HEK293 (cell line): ENCODE data around the gene GPR63.

Source experiments
- CTCF ChIA-PET: fragments of 350-600 bp; formaldehyde crosslinking; extraction: SDS; loops from one replicate; lab custom pipeline; 2021; ENCODE audit warnings: antibody characterized with exemption; lab: Yijun Ruan, JAX
- POLR2A ChIA-PET: fragments of 300-600 bp; formaldehyde crosslinking; extraction: SDS; loops from one replicate; lab custom pipeline; 2020; ENCODE audit warnings: antibody characterized with exemption, inconsistent platforms; lab: Yijun Ruan, JAX
- H3K27ac ChIP-seq: fragments of 200-500 bp; sonication (Bioruptor generic); 2 replicates; pipeline ENCODE4 v1.5.1; 2014; ENCODE audit warnings: low read depth, low read length, control low read depth, inconsistent platforms; ENCODE audit errors: extremely low read depth
- H3K36me3 ChIP-seq, 2 experiments: fragments of 200-500 bp in 1 of 2; sonication (Bioruptor generic) in 1 of 2; 1 replicate in 1 of 2; 2 replicates in 1 of 2; pipeline ENCODE4 v1.5.1; 2014 to 2017; ENCODE audit warnings: inconsistent platforms in 2 of 2, low read length in 2 of 2; ENCODE audit not compliant: control insufficient read depth in 2 of 2, insufficient read depth in 1 of 2
- H3K4me1 ChIP-seq: fragments of 200-500 bp; sonication (Bioruptor generic); 2 replicates; pipeline ENCODE4 v1.5.1; 2014; ENCODE audit warnings: mild to moderate bottlenecking, low read length, inconsistent platforms; ENCODE audit not compliant: control insufficient read depth, insufficient read depth
- H3K4me3 ChIP-seq: 2 replicates; pipeline ENCODE4 v1.5.1; 2011; ENCODE audit warnings: low read depth, mild to moderate bottlenecking, control low read depth, low read length, moderate library complexity
- H3K9me3 ChIP-seq: fragments of 200-500 bp; sonication (Bioruptor generic); 2 replicates; pipeline ENCODE4 v1.5.1; 2014; ENCODE audit warnings: low read depth, low read length, inconsistent platforms; ENCODE audit not compliant: control insufficient read depth, insufficient read depth
- EGR2 ChIP-seq: fragments of 450-650 bp; formaldehyde crosslinking; IDR thresholded peaks from 2 replicates; pipeline ENCODE4 v1.5.1; 2016; ENCODE audit warnings: low read depth, missing biosample characterization, missing genetic modification characterization
- KLF16 ChIP-seq: fragments of 450-650 bp; formaldehyde crosslinking; IDR thresholded peaks from 2 replicates; pipeline ENCODE4 v1.5.1; 2017; ENCODE audit warnings: missing biosample characterization, missing genetic modification characterization
- PRDM2 ChIP-seq: fragments of 450-650 bp; formaldehyde crosslinking; IDR thresholded peaks from 2 replicates; pipeline ENCODE4 v1.5.1; 2016; ENCODE audit warnings: missing biosample characterization, missing genetic modification characterization, borderline replicate concordance
- PRDM6 ChIP-seq: fragments of 450-650 bp; formaldehyde crosslinking; IDR thresholded peaks from 2 replicates; pipeline ENCODE4 v1.5.1; 2017; ENCODE audit warnings: missing biosample characterization, missing genetic modification characterization
- SCRT2 ChIP-seq: fragments of 450-650 bp; formaldehyde crosslinking; IDR thresholded peaks from 2 replicates; pipeline ENCODE4 v1.5.1; 2016; ENCODE audit warnings: missing biosample characterization, missing genetic modification characterization
- WT1 ChIP-seq: fragments of 450-650 bp; formaldehyde crosslinking; IDR thresholded peaks from 2 replicates; pipeline ENCODE4 v1.5.1; 2016; ENCODE audit warnings: missing biosample characterization, missing genetic modification characterization
- YY1 ChIP-seq: fragments of 450-650 bp; formaldehyde crosslinking; IDR thresholded peaks from 2 replicates; pipeline ENCODE4 v1.5.1; 2018; ENCODE audit warnings: missing biosample characterization, missing genetic modification characterization
- ZNF394 ChIP-seq: fragments of 450-650 bp; formaldehyde crosslinking; IDR thresholded peaks from 2 replicates; pipeline ENCODE4 v1.5.1; 2016; ENCODE audit warnings: missing biosample characterization, missing genetic modification characterization, mild to moderate bottlenecking, moderate library complexity, borderline replicate concordance
- ZNF404 ChIP-seq: fragments of 450-650 bp; formaldehyde crosslinking; IDR thresholded peaks from 2 replicates; pipeline ENCODE4 v1.5.1; 2017; ENCODE audit warnings: missing biosample characterization, missing genetic modification characterization
- ZNF501 ChIP-seq: fragments of 450-650 bp; formaldehyde crosslinking; IDR thresholded peaks from 2 replicates; pipeline ENCODE4 v1.5.1; 2016; ENCODE audit warnings: missing biosample characterization, missing genetic modification characterization
- ZNF561 ChIP-seq: fragments of 450-650 bp; IDR thresholded peaks from 2 replicates; pipeline ENCODE4 v1.5.1; 2018; ENCODE audit warnings: missing biosample characterization, missing genetic modification characterization, borderline replicate concordance
- ZNF623 ChIP-seq: fragments of 450-650 bp; formaldehyde crosslinking; IDR thresholded peaks from 2 replicates; pipeline ENCODE4 v1.5.1; 2016; ENCODE audit warnings: missing biosample characterization, missing genetic modification characterization
- ZNF677 ChIP-seq: fragments of 450-650 bp; IDR thresholded peaks from 2 replicates; pipeline ENCODE4 v1.5.0; 2018; ENCODE audit warnings: missing biosample characterization, mild to moderate bottlenecking, missing genetic modification characterization, moderate library complexity
- ZNF707 ChIP-seq: fragments of 450-650 bp; formaldehyde crosslinking; IDR thresholded peaks from 2 replicates; pipeline ENCODE4 v1.5.1; 2016; ENCODE audit warnings: missing biosample characterization, missing genetic modification characterization
- ZNF76 ChIP-seq: fragments of 450-650 bp; formaldehyde crosslinking; IDR thresholded peaks from 2 replicates; pipeline ENCODE4; 2016; ENCODE audit warnings: low read depth, missing biosample characterization, missing genetic modification characterization, borderline replicate concordance
- ZNF768 ChIP-seq: fragments of 450-650 bp; formaldehyde crosslinking; IDR thresholded peaks from 2 replicates; pipeline ENCODE4 v1.5.1; 2018; ENCODE audit warnings: missing biosample characterization, mild to moderate bottlenecking, missing genetic modification characterization
- ZNF830 ChIP-seq: fragments of 450-650 bp; IDR thresholded peaks from 2 replicates; pipeline ENCODE4 v1.5.0; 2018; ENCODE audit warnings: missing biosample characterization, missing genetic modification characterization, low read depth, mild to moderate bottlenecking, moderate library complexity
- ZNF843 ChIP-seq: fragments of 450-650 bp; formaldehyde crosslinking; IDR thresholded peaks from 2 replicates; pipeline ENCODE4 v1.5.1; 2016; ENCODE audit warnings: missing biosample characterization, missing genetic modification characterization
- ZSCAN30 ChIP-seq: fragments of 450-650 bp; IDR thresholded peaks from 2 replicates; pipeline ENCODE4 v1.5.1; 2018; ENCODE audit warnings: missing biosample characterization, mild to moderate bottlenecking, missing genetic modification characterization, moderate library complexity
- TF ChIP-seq, protein P1 (sequence below): fragments of 450-650 bp; formaldehyde crosslinking; IDR thresholded peaks from 2 replicates; pipeline ENCODE4 v1.5.1; 2016; ENCODE audit warnings: missing biosample characterization, missing genetic modification characterization
- TF ChIP-seq, protein P2 (sequence below): fragments of 450-650 bp; formaldehyde crosslinking; IDR thresholded peaks from 2 replicates; pipeline ENCODE4 v1.5.1; 2016; ENCODE audit warnings: missing biosample characterization, missing genetic modification characterization
- TF ChIP-seq, protein P3 (sequence below): fragments of 450-650 bp; IDR thresholded peaks from 2 replicates; pipeline ENCODE4 v1.5.1; 2018; ENCODE audit warnings: missing biosample characterization, missing genetic modification characterization
- TF ChIP-seq, protein P4 (sequence below): fragments of 450-650 bp; formaldehyde crosslinking; IDR thresholded peaks from 2 replicates; pipeline ENCODE4 v1.5.1; 2016; ENCODE audit warnings: missing biosample characterization, missing genetic modification characterization, low read depth

GPR63 gene

GRCh38 chr6:96811670-96812069, 25.6 kb downstream of the GPR63 start:
- H3K4me1 ChIP-seq = no peaks in the 10 kb centered on the region; the same call in 1 of the 2 replicates
- TF ChIP-seq YY1 (tag by site-specific recombination) (no peak), ZNF623 (peak; percentile 90), ZSCAN30 (tag by site-specific recombination) (no peak), SCRT2 (no peak), EGR2 (tag by site-specific recombination) (no peak), ZNF677 (tag by site-specific recombination) (no peak), PRDM6 (tag by site-specific recombination) (no peak), ZNF501 (peak; percentile 85; the same call in 1 of the 2 replicates), ZNF394 (tag by site-specific recombination) (peak; percentile 99), PRDM2 (no peak), ZNF843 (no peak), WT1 (tag by site-specific recombination) (no peak), ZNF76 (no peak), ZNF768 (tag by site-specific recombination) (no peak), ZNF830 (tag by site-specific recombination) (no peak), ZNF561 (tag by site-specific recombination) (no peak), ZNF404 (tag by site-specific recombination) (peak; percentile 85; the same call in 1 of the 2 replicates), ZNF707 (tag by site-specific recombination) (no peak), KLF16 (no peak)
- TF ChIP-seq, protein P1, sequence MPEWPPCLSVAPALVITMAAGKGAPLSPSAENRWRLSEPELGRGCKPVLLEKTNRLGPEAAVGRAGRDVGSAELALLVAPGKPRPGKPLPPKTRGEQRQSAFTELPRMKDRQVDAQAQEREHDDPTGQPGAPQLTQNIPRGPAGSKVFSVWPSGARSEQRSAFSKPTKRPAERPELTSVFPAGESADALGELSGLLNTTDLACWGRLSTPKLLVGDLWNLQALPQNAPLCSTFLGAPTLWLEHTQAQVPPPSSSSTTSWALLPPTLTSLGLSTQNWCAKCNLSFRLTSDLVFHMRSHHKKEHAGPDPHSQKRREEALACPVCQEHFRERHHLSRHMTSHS (tag by site-specific recombination) = no peak
- TF ChIP-seq, protein P2, sequence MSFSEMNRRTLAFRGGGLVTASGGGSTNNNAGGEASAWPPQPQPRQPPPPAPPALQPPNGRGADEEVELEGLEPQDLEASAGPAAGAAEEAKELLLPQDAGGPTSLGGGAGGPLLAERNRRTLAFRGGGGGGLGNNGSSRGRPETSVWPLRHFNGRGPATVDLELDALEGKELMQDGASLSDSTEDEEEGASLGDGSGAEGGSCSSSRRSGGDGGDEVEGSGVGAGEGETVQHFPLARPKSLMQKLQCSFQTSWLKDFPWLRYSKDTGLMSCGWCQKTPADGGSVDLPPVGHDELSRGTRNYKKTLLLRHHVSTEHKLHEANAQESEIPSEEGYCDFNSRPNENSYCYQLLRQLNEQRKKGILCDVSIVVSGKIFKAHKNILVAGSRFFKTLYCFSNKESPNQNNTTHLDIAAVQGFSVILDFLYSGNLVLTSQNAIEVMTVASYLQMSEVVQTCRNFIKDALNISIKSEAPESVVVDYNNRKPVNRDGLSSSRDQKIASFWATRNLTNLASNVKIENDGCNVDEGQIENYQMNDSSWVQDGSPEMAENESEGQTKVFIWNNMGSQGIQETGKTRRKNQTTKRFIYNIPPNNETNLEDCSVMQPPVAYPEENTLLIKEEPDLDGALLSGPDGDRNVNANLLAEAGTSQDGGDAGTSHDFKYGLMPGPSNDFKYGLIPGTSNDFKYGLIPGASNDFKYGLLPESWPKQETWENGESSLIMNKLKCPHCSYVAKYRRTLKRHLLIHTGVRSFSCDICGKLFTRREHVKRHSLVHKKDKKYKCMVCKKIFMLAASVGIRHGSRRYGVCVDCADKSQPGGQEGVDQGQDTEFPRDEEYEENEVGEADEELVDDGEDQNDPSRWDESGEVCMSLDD = no peak
- TF ChIP-seq, protein P3, sequence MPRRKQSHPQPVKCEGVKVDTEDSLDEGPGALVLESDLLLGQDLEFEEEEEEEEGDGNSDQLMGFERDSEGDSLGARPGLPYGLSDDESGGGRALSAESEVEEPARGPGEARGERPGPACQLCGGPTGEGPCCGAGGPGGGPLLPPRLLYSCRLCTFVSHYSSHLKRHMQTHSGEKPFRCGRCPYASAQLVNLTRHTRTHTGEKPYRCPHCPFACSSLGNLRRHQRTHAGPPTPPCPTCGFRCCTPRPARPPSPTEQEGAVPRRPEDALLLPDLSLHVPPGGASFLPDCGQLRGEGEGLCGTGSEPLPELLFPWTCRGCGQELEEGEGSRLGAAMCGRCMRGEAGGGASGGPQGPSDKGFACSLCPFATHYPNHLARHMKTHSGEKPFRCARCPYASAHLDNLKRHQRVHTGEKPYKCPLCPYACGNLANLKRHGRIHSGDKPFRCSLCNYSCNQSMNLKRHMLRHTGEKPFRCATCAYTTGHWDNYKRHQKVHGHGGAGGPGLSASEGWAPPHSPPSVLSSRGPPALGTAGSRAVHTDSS (tag by site-specific recombination) = no peak
- TF ChIP-seq, protein P4, sequence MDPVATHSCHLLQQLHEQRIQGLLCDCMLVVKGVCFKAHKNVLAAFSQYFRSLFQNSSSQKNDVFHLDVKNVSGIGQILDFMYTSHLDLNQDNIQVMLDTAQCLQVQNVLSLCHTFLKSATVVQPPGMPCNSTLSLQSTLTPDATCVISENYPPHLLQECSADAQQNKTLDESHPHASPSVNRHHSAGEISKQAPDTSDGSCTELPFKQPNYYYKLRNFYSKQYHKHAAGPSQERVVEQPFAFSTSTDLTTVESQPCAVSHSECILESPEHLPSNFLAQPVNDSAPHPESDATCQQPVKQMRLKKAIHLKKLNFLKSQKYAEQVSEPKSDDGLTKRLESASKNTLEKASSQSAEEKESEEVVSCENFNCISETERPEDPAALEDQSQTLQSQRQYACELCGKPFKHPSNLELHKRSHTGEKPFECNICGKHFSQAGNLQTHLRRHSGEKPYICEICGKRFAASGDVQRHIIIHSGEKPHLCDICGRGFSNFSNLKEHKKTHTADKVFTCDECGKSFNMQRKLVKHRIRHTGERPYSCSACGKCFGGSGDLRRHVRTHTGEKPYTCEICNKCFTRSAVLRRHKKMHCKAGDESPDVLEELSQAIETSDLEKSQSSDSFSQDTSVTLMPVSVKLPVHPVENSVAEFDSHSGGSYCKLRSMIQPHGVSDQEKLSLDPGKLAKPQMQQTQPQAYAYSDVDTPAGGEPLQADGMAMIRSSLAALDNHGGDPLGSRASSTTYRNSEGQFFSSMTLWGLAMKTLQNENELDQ (tag by site-specific recombination) = no peak

More at GRCh38 chr6:96811670-96812069, 25.6 kb downstream of the GPR63 start:
- no peaks in the 10 kb centered on the region for H3K9me3 ChIP-seq
- POLR2A ChIA-PET = interaction anchor here (0.7 kb wide), 1 partner anchor 37 kb away, joined by 3 read pairs; no protein-coding TSS in a partner anchor
- CTCF ChIA-PET = interaction anchor here (0.5 kb wide), 1 partner anchor 129 kb away, joined by 3 read pairs; no protein-coding TSS in a partner anchor
- no peaks in the 10 kb centered on the region for H3K36me3 ChIP-seq
- no peak overlapping the region for H3K4me3 ChIP-seq
- no peak overlapping the region for H3K27ac ChIP-seq
